HEK293T (cell line): ENCODE measurements around the gene ZNF638.

Source experiments
- CTCF ChIA-PET: fragments of 350-600 bp; formaldehyde crosslinking; extraction: SDS; loops from one replicate; lab custom pipeline; 2021; ENCODE audit warnings: antibody characterized with exemption, inconsistent platforms; lab: Yijun Ruan, JAX
- POLR2A ChIA-PET: fragments of 350-600 bp; formaldehyde crosslinking; extraction: SDS; loops from one replicate; lab custom pipeline; 2020; ENCODE audit warnings: antibody characterized with exemption, inconsistent platforms; lab: Yijun Ruan, JAX
- DNase-seq: peaks from one replicate; pipeline ENCODE4 v3.0.0; 2012; ENCODE audit warnings: mixed read lengths; ENCODE audit errors: extremely low spot score
- ARNT ChIP-seq: fragments of 450-650 bp; IDR thresholded peaks from 2 replicates; pipeline ENCODE4 v1.6.1; 2017; ENCODE audit warnings: mild to moderate bottlenecking
- BHLHE40 ChIP-seq: fragments of 450-650 bp; IDR thresholded peaks from 2 replicates; pipeline ENCODE4 v1.6.1; 2016; ENCODE audit warnings: mild to moderate bottlenecking, moderate library complexity, borderline replicate concordance
- CTBP1 ChIP-seq: fragments of 450-650 bp; IDR thresholded peaks from 2 replicates; pipeline ENCODE4 v1.6.1; 2016; ENCODE audit warnings: borderline replicate concordance
- ELF4 ChIP-seq: fragments of 450-650 bp; IDR thresholded peaks from 2 replicates; pipeline ENCODE4 v1.6.1; 2017; ENCODE audit warnings: antibody characterized with exemption
- FOXA1 ChIP-seq: fragments of 450-650 bp; IDR thresholded peaks from 2 replicates; pipeline ENCODE4 v1.6.1; 2016; ENCODE audit warnings: mild to moderate bottlenecking
- FOXK2 ChIP-seq: fragments of 450-650 bp; IDR thresholded peaks from 2 replicates; pipeline ENCODE4 v1.6.1; 2016; ENCODE audit warnings: mild to moderate bottlenecking
- FOXM1 ChIP-seq: fragments of 450-650 bp; IDR thresholded peaks from 2 replicates; pipeline ENCODE4 v1.6.1; 2017; ENCODE audit warnings: mild to moderate bottlenecking, borderline replicate concordance
- HDGF ChIP-seq: fragments of 450-650 bp; IDR thresholded peaks from 2 replicates; pipeline ENCODE4 v1.6.1; 2017; ENCODE audit warnings: antibody characterized with exemption, borderline replicate concordance
- L3MBTL2 ChIP-seq: fragments of 450-650 bp; conservative IDR thresholded peaks from 2 replicates; pipeline ENCODE4 v1.6.1; 2016; ENCODE audit warnings: mild to moderate bottlenecking
- LEF1 ChIP-seq: fragments of 450-650 bp; IDR thresholded peaks from 2 replicates; pipeline ENCODE4 v1.6.1; 2017; ENCODE audit warnings: mild to moderate bottlenecking, borderline replicate concordance
- NFRKB ChIP-seq: fragments of 450-650 bp; IDR thresholded peaks from 2 replicates; pipeline ENCODE4 v1.6.1; 2016; ENCODE audit warnings: mild to moderate bottlenecking, moderate library complexity
- PKNOX1 ChIP-seq: fragments of 450-650 bp; IDR thresholded peaks from 2 replicates; pipeline ENCODE4 v1.6.1; 2016
- SP1 ChIP-seq: fragments of 450-650 bp; IDR thresholded peaks from 2 replicates; pipeline ENCODE4 v1.6.1; 2017
- SUZ12 ChIP-seq: fragments of 450-650 bp; IDR thresholded peaks from 2 replicates; pipeline ENCODE4 v1.6.1; 2016; ENCODE audit warnings: mild to moderate bottlenecking
- TARDBP ChIP-seq: fragments of 450-650 bp; IDR thresholded peaks from 2 replicates; pipeline ENCODE4 v1.6.1; 2016
- ZNF384 ChIP-seq: fragments of 450-650 bp; IDR thresholded peaks from 2 replicates; pipeline ENCODE4 v1.6.1; 2016

ZNF638 gene

GRCh38 chr2:71336802-71337201, 5.2 kb downstream of the ZNF638 start:
- TF ChIP-seq CTBP1 (no peak), FOXM1 (no peak), NFRKB (no peak), FOXA1 (no peak), HDGF (no peak), SUZ12 (no peak), FOXK2 (no peak)
- no peak for DNase-seq
- CTCF ChIA-PET, result no interaction called here
- POLR2A ChIA-PET, result no interaction called here

GRCh38 chr2:71337776-71338175, 6.2 kb downstream of the ZNF638 start:
- TF ChIP-seq ELF4 (no peak), FOXM1 (no peak), SP1 (no peak), PKNOX1 (no peak), TARDBP (no peak), SUZ12 (no peak), ARNT (no peak), BHLHE40 (no peak), CTBP1 (no peak), ZNF384 (no peak), NFRKB (no peak)
- ChIA-PET CTCF (no interaction called here), POLR2A (no interaction called here)
- DNase-seq, result no peak

GRCh38 chr2:71339685-71340084, 8.1 kb downstream of the ZNF638 start:
- TF ChIP-seq NFRKB (no peak), ZNF384 (no peak), BHLHE40 (no peak), ARNT (no peak), FOXM1 (no peak), TARDBP (no peak), FOXK2 (no peak), CTBP1 (no peak), PKNOX1 (no peak), L3MBTL2 (no peak), HDGF (no peak), FOXA1 (no peak), SP1 (no peak), ELF4 (no peak), SUZ12 (no peak), LEF1 (no peak)
- ChIA-PET POLR2A (no interaction called here), CTCF (no interaction called here)
- no peak for DNase-seq

- no peak for DNase-seq
- ChIA-PET CTCF (interaction anchor here (0.6 kb wide), 1 partner anchor 8 kb away, joined by 3 read pairs; the partner anchor contains the start of gene ZNF638), POLR2A (no interaction called here)
- no peak for TF ChIP-seq NFRKB
- no peak for TF ChIP-seq SP1
- no peak for TF ChIP-seq ZNF384
- TF ChIP-seq FOXM1, result no peak
- TF ChIP-seq FOXK2, result no peak
- TF ChIP-seq FOXA1, result no peak
Measured at GRCh38 chr2:71340176-71340575, 8.6 kb downstream of the ZNF638 start.

- POLR2A ChIA-PET, result no interaction called here
- TF ChIP-seq SP1 (no peak), NFRKB (no peak), SUZ12 (no peak), CTBP1 (no peak), LEF1 (no peak), PKNOX1 (no peak; the same call in 1 of the 2 replicates), TARDBP (no peak), FOXA1 (no peak), ZNF384 (no peak), L3MBTL2 (no peak), HDGF (no peak), ARNT (no peak), FOXK2 (no peak), FOXM1 (no peak), BHLHE40 (no peak), ELF4 (no peak)
- CTCF ChIA-PET, result no interaction called here
- DNase-seq, result no peak
Measured at GRCh38 chr2:71341645-71342044, 10.1 kb downstream of the ZNF638 start.

- no peak for DNase-seq
- TF ChIP-seq LEF1, result no peak
- TF ChIP-seq SUZ12, result no peak
- no peak for TF ChIP-seq ZNF384
- POLR2A ChIA-PET, result no interaction called here
- CTCF ChIA-PET, result no interaction called here
Measured at GRCh38 chr2:71346065-71346464, 14.5 kb downstream of the ZNF638 start.

GRCh38 chr2:71347517-71347916, 15.9 kb downstream of the ZNF638 start:
- POLR2A ChIA-PET, result no interaction called here
- DNase-seq, result no peak

More at GRCh38 chr2:71347517-71347916, 15.9 kb downstream of the ZNF638 start:
- CTCF ChIA-PET, result no interaction called here
- TF ChIP-seq FOXA1 (no peak), NFRKB (no peak), ARNT (no peak), SP1 (no peak), SUZ12 (no peak), ELF4 (no peak), LEF1 (no peak), ZNF384 (no peak), TARDBP (no peak), PKNOX1 (no peak), FOXK2 (no peak), HDGF (no peak), L3MBTL2 (no peak), CTBP1 (no peak), FOXM1 (no peak)
